ENCODE measurements around the gene TNFSF9. TPM values are rescaled to one million over a fixed set of nuclear protein-coding genes. Genes with fewer than 3 reads are reported as not detected.

TNFSF9 gene
- total and polyA plus RNA-seq, 4 donors, result 0.08 to 0.12 TPM; not detected in 2

DNA sequence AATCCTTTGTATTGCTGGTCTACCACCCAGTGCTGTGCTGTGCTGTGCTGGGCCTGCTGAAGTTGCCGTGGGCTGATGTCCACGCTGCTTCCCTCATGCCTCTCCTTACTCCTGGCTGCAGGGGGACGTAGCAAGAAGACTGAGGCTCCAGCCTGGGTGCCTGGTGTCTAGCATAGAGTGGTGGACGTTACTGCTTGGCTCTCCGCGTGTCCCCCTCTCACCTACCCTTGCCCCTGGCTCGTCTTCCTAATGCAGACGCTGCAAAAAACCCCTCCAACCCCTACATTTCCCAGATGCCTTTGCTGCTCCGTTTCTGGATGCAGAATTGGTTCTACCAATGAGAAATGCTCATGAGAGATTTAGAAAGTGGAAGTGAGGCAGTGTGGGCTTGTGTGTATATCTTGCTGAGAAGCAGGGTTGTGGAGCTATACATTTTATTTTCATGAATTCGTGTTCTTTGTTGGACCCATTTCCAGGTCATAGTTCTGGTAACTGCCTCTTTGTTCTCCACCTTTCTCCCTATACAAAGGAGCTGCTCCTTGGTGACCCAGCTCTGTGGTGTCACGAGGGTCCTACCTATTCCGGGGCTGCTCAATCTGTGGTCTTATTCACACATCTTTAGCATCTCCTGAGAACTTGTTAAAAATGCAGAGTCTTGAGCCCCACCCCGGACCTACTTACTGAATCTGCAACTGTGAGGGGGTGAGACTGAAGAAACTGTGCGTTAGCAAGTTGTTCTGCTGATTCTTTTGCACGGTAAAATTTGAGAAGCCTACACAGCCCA is 41.4 kb upstream of the TNFSF9 start:
- TF ChIP-seq, protein P1, sequence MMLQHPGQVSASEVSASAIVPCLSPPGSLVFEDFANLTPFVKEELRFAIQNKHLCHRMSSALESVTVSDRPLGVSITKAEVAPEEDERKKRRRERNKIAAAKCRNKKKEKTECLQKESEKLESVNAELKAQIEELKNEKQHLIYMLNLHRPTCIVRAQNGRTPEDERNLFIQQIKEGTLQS (IDR thresholded peaks at IDR 0.05), result no peak
- TF ChIP-seq HNF4A (conservative IDR thresholded peaks at IDR 0.05) (no peak), YY1 (IDR thresholded peaks at IDR 0.05) (no peak), JUND (IDR thresholded peaks at IDR 0.05) (no peak), SP1 (IDR thresholded peaks at IDR 0.05) (no peak)
- TF ChIP-seq, protein P2, sequence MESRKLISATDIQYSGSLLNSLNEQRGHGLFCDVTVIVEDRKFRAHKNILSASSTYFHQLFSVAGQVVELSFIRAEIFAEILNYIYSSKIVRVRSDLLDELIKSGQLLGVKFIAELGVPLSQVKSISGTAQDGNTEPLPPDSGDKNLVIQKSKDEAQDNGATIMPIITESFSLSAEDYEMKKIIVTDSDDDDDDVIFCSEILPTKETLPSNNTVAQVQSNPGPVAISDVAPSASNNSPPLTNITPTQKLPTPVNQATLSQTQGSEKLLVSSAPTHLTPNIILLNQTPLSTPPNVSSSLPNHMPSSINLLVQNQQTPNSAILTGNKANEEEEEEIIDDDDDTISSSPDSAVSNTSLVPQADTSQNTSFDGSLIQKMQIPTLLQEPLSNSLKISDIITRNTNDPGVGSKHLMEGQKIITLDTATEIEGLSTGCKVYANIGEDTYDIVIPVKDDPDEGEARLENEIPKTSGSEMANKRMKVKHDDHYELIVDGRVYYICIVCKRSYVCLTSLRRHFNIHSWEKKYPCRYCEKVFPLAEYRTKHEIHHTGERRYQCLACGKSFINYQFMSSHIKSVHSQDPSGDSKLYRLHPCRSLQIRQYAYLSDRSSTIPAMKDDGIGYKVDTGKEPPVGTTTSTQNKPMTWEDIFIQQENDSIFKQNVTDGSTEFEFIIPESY (IDR thresholded peaks at IDR 0.05), result no peak
- Histone ChIP-seq H3K4me1 (ENCODE audit: control insufficient read depth in 4 of 4, insufficient read depth in 4 of 4, low read length in 3 of 4) (no peaks in the 10 kb centered on the region), H3K4me3 (ENCODE audit: low read depth in 1 of 3, low read length in 3 of 3) (no peak overlapping the region), H3K27me3 (ENCODE audit: control insufficient read depth in 4 of 4, insufficient read depth in 4 of 4, low read length in 3 of 4) (no peaks in the 10 kb centered on the region), H3K9me3 (ENCODE audit: control insufficient read depth in 4 of 4, low read length in 3 of 4) (peaks cover 0 to 11% (median 6%) of the 10 kb centered on the region in 4 donors), H3K36me3 (ENCODE audit: control insufficient read depth in 4 of 4, insufficient read depth in 3 of 4, low read depth in 1 of 4, low read length in 3 of 4) (no peaks in the 10 kb centered on the region), H3K27ac (ENCODE audit: low read depth in 1 of 2, low read length in 2 of 2) (no peak overlapping the region), H3K9ac (ENCODE audit: low read depth in 1 of 2, low read length in 2 of 2) (no peak overlapping the region)
- WGBS, result 48% methylated on average over 15 of the region's 15 CpGs
- no peak for DNase-seq (ENCODE audit: low spot score)

DNA sequence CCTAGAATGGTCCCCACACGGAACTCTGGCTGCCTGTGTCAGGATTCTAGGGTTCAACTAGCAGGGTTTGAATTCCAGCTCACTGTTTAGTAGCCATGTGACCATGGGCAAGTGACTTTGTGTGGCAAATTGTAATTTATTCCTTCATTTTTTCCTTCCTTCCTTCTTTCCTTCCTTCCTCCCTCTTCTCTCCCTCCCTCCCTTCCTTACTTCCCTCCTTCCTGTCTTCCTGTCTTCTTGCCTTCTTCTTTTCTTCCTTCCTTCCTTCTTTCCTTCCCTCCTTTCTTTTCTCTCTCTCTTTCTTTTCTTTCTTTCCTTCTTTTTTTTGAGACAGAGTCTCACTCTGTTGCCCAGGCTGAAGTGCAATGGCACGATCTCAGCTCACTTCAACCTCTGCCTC is 40.7 kb upstream of the TNFSF9 start:
- Histone ChIP-seq H3K27ac (ENCODE audit: low read depth in 1 of 2, low read length in 2 of 2) (no peak overlapping the region), H3K9me3 (ENCODE audit: control insufficient read depth in 4 of 4, low read length in 3 of 4) (peaks cover 0 to 11% (median 6%) of the 10 kb centered on the region in 4 donors), H3K4me3 (ENCODE audit: low read depth in 1 of 3, low read length in 3 of 3) (no peak overlapping the region), H3K27me3 (ENCODE audit: control insufficient read depth in 4 of 4, insufficient read depth in 4 of 4, low read length in 3 of 4) (no peaks in the 10 kb centered on the region), H3K36me3 (ENCODE audit: control insufficient read depth in 4 of 4, insufficient read depth in 3 of 4, low read depth in 1 of 4, low read length in 3 of 4) (no peaks in the 10 kb centered on the region), H3K9ac (ENCODE audit: low read depth in 1 of 2, low read length in 2 of 2) (no peak overlapping the region), H3K4me1 (ENCODE audit: control insufficient read depth in 4 of 4, insufficient read depth in 4 of 4, low read length in 3 of 4) (no peaks in the 10 kb centered on the region)
- 65% methylated on average over 2 of the region's 2 CpGs for WGBS
- TF ChIP-seq, protein P3, sequence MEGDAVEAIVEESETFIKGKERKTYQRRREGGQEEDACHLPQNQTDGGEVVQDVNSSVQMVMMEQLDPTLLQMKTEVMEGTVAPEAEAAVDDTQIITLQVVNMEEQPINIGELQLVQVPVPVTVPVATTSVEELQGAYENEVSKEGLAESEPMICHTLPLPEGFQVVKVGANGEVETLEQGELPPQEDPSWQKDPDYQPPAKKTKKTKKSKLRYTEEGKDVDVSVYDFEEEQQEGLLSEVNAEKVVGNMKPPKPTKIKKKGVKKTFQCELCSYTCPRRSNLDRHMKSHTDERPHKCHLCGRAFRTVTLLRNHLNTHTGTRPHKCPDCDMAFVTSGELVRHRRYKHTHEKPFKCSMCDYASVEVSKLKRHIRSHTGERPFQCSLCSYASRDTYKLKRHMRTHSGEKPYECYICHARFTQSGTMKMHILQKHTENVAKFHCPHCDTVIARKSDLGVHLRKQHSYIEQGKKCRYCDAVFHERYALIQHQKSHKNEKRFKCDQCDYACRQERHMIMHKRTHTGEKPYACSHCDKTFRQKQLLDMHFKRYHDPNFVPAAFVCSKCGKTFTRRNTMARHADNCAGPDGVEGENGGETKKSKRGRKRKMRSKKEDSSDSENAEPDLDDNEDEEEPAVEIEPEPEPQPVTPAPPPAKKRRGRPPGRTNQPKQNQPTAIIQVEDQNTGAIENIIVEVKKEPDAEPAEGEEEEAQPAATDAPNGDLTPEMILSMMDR (IDR thresholded peaks at IDR 0.05; ENCODE audit: low read depth, low read length, missing input control), result no peak
- no peak for TF ChIP-seq JUND (IDR thresholded peaks at IDR 0.05)
- TF ChIP-seq, protein P2 (IDR thresholded peaks at IDR 0.05), result no peak
- TF ChIP-seq RAD21 (IDR thresholded peaks at IDR 0.05), result no peak
- TF ChIP-seq, protein P4, sequence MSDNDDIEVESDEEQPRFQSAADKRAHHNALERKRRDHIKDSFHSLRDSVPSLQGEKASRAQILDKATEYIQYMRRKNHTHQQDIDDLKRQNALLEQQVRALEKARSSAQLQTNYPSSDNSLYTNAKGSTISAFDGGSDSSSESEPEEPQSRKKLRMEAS (IDR thresholded peaks at IDR 0.05), result no peak
- TF ChIP-seq TAF1 (conservative IDR thresholded peaks at IDR 0.05), result no peak
- no peak for TF ChIP-seq HNF4G (IDR thresholded peaks at IDR 0.05)
- no peak for TF ChIP-seq FOXA1 (IDR thresholded peaks at IDR 0.05)
- TF ChIP-seq GABPA (IDR thresholded peaks at IDR 0.05 in 1 of 2, conservative IDR thresholded peaks at IDR 0.05 in 1 of 2), result no peak
- no peak for TF ChIP-seq FOXA2 (IDR thresholded peaks at IDR 0.05)
- TF ChIP-seq YY1 (IDR thresholded peaks at IDR 0.05), result no peak
- TF ChIP-seq HNF4A (conservative IDR thresholded peaks at IDR 0.05), result no peak
- TF ChIP-seq EGR1 (IDR thresholded peaks at IDR 0.05; ENCODE audit: low read depth in 2 of 2), result no peak
- no peak for TF ChIP-seq NR2F2 (IDR thresholded peaks at IDR 0.05)
- DNase-seq (ENCODE audit: low spot score), result no peak

Data from liver (tissue), 9 donors.